T-helper 1 cell treated with Interleukin-12 subunit alpha and Interleukin-12 subunit beta and Interleukin-4 antibody, amounts not matched to agents 30 ng/mL and 1 ng/mL, for 36 hours (primary cell): ENCODE measurements around the gene PLAU. TPM values are rescaled to one million over a fixed set of nuclear protein-coding genes. Genes with fewer than 3 reads are reported as not detected.
"Not testable (repeated sequence)": the region's sequence is repeated elsewhere in the genome, so short reads cannot be mapped to it uniquely, and the experiment has no call there.

Experiments
- intact Hi-C: fragments of 100-400 bp; cut with micrococcal nuclease; formaldehyde crosslinking; loops from one replicate; pipeline ENCODE4 v1.15.1; 2024
- total RNA-seq: library from RNA; stranded (reverse); gene quantifications from 2 replicates; pipeline ENCODE4 v1.2.3, GENCODE V29; 2022

The PLAU gene
- total RNA-seq, 1 donor from 2014 or later: 1.5 TPM

DNA sequence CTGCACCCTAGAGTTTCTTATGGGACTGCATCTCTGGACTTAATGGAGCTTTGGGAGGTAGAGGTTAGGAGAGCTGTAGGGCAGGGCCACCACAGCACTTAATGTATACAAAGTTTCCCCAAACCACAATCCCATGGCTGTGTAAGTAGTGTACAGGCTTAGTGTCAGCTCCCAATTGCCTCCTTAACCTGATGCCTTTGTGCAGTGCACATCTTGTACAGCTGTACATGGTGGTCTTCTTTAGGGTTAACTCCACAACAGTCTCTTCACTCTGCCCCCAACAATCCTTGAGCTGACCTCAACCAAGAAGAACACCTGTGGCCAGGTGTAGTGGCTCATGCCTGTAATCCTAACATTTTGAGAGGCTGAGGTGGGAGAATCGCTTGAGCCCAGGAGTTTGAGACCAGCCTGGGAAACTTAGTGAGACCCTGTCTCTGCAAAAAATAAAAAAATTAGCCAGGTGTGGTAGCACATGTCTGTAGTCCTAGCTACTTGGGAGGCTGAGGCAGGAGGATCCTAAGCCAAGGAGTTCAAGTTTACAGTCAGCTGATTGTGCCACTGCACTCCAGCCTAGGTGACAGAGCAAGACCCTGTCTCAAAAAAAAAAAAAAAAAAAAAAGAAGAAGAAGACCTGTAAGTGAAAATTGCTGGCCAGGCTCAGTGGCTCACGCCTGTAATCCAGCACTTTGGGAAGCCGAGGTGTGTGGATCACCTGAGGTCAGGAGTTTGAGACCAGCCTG is 6.8 kb downstream of the PLAU start:
- intact Hi-C loops: no loop called here

DNA sequence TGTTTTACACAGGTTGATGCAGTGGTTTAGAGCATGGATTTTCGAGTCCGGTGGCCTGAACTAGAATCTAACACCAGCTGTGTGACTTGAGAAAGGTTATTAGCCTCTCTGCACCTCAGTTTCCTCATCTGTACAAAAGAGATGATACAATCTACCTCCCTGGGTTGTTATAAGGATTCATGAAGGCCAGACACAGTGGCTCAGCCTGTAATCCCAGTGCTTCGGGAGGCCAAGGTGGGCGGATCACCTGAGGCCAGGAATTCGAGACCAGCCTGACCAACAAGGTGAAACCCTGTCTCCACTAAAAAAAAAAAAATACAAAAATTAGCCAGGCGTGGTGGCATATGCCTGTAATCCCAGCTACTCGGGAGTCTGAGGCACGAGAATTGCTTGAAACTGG is 8.5 kb downstream of the PLAU start:
- intact Hi-C loops: not testable (repeated sequence)

DNA sequence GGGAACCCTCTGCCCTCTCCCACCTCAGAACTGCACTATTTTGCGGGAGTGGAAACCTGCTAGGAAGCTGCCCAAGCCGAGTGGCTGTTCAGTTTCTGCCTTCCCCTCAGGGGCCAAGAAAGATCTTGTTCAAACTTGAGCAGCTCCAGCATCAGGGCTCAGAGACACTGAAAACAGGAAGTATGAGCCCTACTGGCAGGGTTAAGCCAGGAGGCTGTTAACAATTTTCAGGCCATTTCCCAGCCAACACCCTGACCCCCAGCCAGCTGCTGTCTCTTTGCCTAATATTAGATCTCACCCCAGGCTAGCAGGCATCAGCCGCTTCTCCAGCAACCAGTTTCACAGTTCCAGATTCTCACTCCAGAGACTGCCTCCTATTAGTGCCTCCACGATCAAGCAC is 9.2 kb downstream of the PLAU start:
- intact Hi-C loops: loop anchor here (5.0 kb wide), 1 partner anchor 43 kb away; no protein-coding TSS in a partner anchor

DNA sequence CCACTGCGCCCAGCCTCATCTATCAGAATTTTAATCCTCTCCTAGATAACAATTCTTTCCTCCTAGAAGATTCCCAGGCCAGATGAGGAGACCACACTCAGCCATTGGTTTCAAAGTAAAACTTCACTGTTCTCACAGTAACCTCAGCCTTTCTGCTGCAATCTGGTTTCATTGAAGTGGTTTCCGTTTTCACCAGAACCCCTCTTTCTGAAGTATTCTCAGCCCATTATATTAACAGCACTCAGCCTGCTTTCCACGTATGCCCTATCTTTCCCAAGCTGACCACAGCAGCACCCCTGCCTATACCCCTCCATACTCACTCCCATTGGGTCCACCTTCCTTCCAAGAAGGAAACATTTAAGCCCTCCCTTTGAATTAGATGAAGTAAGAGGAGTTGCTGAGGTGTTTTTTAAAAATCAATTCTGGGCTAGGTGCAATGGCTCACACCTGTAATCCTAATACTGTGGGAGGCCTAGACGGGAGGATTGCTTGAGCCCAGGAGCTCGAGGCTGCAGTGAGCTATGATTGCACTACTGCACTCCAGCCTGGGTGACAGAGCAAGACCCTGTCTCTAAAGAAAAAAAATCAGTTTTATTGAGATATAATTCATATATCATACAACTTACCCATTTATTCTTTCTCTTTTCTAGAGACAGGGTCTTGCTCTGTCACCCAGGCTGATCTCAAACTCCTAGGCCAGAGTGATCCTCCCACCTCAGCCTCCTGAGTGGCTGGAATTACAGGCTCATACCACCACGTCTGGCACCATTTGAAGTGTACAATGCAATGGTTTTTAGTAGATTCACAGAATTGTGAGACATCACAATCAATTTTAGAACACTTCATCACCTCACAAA is 11.3 kb downstream of the PLAU start:
- intact Hi-C loops: loop anchor here (1.0 to 5.0 kb wide), 4 partner anchors 10 to 73 kb away; partner anchors contain the start of gene PLAU

DNA sequence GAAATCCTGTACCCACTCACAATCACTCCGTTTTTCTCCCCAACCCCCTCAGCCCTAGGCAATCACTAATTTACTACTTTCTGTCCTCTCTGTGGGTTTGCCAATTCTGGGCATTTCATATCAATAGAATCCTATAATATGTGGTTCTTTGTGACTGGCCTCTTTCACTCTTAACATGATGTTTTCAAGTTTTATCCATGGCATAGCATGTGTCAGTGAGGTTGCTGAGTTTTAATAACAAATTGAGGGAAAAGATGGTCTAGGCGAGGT is 11.9 kb downstream of the PLAU start:
- intact Hi-C loops: loop anchor here (1.0 to 5.0 kb wide), 4 partner anchors 10 to 73 kb away; partner anchors contain the start of gene PLAU

DNA sequence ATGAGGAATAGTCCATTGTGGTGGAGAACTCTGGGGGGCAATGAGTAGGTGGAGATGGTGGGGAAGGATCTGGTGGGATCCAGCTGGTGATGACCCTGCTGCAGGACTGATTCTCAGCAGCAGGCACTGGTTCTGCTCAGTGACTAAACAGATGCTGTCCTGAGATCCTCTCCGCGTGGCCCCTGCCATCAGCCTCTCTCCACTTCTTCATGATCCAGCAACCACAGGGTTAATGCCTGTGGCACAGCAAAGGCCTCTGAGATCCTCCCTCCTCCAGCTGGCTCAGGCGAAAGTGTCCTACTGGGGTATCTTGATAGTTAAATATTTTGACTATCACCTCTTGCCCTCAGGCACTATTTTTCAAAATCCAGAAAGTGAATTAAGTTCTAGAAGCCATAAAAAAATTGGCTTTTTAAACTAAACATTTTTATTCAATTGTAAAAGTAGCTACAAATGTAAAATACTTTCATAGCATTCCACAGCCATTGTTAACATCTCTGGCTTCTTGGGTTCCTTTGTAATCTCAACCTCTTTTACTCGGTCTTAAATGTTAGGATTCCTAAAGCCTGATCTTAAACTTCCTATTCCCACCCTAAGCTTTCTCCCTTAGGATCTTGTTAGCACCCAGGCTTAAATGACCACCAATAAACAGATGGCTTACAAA is 13.1 kb downstream of the PLAU start:
- intact Hi-C loops: loop anchor here (5.0 kb wide), 1 partner anchor 47 kb away; no protein-coding TSS in a partner anchor

DNA sequence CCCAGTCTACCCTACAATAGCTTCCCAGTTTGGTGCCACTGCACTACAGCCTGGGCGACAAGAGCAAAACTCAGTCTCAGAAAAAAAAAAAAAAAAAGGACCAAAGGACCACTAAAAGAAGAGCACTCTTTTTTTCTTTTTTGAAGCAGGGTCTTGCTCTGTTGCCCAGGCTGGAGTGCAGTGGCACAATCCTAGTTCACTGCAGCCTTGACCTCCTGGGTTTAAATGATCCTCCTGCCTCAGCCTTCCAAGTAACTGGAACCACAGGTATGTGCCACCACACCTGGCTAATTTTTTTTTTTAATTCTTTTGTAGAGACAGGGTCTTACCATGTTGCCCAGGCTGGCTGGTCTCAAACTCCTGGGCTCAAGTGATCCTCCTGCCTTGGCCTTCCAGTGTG is 14.0 kb downstream of the PLAU start:
- intact Hi-C loops: loop anchor here (5.0 kb wide), 1 partner anchor 48 kb away; no protein-coding TSS in a partner anchor

DNA sequence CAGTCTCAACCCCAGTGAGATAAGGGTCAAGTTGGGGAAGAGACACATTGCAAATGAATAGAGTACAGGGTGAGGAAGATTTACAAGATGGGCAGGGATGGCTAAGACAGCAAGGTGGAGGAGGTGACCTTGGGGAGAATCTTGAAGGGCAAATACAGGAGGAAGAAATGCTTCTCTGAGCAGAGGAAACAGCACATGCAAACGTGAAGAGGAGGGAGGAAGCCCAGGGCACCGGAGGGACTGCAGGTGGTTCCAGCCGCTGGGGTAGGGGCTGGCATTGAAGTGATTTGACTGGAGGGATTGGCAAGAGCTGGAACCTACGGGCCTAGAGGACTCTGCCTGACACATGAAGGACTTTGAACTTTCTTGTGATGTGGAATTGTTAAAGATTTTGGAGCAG is 14.6 kb downstream of the PLAU start:
- intact Hi-C loops: no loop called here

DNA sequence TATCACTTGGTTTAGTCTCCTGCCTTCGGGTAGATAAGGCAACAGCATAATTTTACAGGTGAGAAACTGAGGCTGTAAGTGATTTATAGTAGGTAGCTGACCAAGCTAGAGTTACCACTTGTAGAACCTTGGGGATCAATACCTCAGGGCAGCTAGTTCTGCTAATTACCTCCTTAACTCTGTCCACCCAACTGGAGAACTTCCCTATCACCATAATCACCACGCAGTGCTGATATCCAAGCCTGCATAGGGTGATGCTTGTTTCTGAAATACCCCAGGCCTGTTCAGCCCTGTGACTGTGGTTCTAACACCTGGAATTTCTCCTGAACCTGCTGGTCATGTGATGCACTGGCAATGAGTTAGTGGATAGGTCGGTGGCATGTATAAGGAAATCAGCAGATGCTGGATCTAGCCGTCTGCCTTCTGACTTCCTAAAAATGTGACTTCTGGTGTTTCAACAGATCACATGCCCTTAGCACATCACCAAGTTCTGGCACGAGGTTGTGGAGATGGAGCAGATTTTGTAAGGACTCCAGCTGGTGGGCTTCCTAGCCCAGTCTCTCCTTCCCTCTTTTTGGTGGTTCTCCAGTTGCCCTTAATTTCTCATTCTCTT is 15.3 kb downstream of the PLAU start:
- intact Hi-C loops: no loop called here

DNA sequence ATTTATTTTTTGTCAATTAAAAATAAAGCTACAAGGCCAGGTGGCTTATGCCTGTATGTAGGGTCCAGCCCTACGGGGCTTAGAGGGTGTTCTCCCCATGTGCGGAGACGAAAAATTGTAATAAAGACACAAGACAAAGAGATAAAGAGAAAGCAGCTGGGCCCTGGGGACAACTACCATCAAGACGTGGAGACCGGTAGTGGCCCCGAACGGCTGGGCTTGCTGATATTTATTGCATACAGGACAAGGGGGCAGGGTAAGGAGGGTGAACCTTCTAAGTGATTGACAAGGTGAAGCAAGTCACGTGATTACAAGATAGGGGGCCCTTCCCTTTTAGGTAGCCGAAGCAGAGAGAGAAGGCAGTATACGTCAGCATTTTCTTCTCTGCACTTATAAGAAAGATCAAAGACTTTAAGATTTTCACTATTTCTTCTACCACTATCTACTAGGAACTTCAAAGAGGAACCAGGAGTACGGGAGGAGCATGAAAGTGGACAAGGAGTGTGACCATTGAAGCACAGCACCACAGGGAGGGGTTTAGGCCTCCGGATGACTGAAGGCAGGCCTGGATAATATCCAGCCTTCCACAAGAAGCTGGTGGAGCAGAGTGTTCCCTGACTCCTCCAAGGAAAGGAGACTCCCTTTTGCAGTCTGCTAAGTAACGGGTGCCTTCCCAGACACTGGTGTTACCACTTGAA is 19.8 kb downstream of the PLAU start:
- intact Hi-C loops: not testable (repeated sequence)

DNA sequence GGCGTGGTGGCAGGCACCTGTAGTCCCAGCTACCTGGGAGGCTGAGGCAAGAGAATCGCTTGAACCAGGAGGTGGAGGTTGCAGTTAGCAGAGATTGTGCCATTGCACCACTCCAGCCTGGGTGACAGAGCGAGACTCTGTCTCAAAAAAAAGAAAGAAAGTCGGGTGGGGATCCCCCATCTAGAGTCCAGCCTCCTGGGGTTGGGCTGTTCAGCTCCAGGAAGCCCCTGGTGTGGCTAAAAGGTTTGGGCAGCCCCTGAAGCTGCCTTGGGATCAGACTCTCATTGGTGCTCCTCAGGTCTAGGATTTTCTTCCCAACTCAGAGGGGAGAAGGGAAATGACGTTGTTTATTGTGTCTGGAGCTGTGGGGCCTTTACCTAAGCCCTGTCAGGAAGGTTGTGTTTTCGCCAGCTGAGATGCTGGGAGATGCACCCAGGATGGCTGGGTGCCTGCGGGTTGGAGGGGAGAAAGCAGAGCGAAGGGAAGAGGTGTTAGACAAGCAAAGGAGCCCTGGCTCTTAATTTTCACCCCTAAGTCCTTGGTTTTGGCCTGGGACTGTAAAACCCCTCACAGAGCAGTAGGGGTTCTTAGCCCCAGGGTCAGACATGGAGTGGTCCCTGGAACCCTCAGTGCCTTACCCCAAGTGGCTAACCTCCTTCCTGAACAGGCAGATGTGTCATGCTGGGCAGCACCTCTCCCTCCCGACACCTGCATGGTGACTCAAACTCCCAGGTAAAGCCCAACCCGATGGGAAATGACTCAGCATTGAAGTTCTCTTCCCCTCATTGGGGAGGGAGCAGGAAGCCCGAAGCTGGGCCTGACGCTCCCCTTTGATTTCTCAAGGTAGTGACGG is 21.1 kb downstream of the PLAU start:
- intact Hi-C loops: loop anchor here (1.0 kb wide), 2 partner anchors 10 to 23 kb away; no protein-coding TSS in a partner anchor

DNA sequence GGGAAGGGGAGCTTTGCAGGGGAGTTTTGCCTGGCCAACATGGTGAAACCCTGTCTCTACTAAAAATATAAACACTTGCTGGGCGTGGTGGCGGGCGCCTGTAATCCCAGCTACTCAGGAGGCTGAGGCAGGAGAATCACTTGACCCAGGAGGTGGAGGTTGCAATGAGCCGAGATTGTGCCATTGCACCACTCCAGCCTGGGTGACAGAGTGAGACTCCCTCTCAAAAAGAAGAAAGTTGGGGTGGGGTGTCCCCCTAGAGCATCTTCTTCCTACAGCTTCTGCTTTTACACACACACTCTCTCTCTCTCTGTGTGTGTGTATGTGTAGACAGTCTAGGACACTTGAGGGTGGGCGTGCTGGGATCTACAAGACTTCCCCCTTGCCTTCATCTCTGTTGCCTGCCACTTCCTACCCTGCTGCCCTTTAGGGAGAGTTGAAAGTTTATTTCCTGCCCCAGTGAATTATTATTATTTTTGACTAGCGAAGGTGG is 21.7 kb downstream of the PLAU start:
- intact Hi-C loops: loop anchor here (1.0 kb wide), 2 partner anchors 10 to 23 kb away; no protein-coding TSS in a partner anchor

DNA sequence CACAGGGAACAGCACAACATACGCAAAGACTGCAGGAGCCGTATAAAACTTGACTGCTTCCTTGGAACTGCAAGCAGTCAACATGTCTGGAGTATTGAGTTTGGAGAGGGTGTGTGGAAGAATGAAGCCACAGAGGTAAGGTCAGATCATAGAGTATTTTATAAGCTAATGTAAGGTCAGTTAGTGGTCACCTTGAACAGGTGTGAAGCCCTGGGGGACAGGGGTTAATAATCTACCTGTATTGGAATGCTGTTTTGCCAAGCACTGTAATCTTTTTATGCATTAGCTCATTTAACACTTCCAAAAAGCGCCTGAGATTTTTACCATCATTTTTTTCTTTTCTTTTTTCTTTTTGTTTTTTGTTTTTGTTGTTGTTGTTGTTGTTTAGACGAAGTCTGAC is 23.1 kb downstream of the PLAU start:
- intact Hi-C loops: no loop called here

DNA sequence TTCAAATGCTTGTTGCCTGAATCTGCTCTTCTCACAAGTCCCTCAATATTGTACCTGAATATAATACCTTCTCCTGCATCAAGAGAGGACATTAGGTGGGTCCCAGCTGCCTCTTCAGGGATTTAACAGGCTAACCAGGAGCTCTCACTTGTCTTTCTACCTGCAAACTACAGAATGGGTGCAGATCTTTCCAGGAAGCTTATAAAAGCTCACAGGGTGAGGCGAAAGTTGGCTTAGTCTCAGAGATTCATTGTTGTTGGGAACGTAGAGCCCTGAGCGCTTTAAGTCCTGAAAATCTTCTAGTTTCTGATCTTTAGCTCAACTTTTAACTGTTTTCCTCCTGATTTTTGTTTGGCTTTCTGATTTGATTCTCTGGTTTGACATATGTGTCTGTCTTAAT is 25.0 kb downstream of the PLAU start:
- intact Hi-C loops: loop anchor here (5.0 kb wide), 1 partner anchor 1101 kb away; no protein-coding TSS in a partner anchor

DNA sequence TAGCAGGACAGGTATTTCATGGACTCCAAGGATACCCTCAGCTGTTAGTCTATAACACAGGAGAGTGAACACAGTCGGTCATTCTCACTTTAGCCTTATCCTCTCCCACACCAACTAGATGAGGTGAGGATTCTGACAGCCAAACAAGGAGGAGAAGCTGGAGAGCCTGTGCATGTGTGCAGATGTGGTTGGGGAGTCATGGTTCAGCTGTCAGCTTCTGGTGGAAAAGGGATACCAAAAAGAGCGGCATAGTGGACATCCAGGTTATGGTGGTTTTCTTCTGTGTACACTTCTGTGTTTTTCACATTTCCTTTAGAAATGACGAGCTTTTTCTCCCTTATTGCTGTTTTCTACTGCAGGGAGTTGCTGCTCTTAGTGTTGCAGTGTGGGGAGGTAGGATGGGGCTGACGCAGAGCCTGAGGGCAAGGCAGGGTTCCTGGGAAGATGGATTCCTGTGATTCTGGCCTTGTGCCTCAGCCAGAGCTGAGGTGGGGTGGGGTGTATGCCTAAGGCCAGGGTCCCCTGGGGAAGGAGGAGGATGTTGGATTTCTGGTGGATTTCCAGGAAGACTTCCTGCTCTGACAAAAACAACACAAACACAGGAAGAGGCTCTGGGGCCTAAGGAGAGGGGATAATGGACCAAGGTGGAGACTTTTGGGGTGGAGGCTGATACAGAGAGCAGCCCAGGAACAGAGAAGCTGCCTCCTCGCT is 26.6 kb downstream of the PLAU start:
- intact Hi-C loops: loop anchor here (5.0 kb wide), 1 partner anchor 1100 kb away; no protein-coding TSS in a partner anchor

DNA sequence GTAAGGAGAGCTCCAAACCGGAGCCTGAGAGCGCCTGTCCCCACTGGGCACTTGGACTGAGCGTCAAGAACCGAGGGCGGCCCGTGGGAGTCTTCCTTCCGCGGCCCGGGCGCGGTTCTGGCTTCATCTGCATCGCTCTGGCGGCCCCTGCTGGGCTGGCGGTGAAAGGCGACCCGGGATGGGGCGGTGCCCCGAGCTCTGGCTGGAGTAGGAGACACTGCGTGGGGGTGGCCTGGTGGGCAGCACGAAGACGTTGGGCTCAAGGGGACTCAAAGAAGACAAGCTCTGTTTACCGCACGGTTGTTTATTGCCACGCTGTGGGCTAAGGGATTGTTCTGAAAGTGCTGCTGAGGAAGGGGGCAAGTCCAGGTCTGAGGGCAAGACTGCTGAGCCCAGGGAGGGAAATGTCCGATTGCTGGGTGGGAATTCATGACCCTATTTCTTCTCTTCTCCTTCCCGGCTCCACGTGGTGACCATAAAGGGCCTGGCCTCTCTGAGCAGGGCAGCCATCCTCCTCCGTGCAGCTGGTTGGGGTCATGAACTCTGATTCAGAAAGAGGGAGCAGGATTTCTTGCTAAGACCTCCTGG is 29.8 kb downstream of the PLAU start:
- intact Hi-C loops: loop anchor here (1.0 kb wide), 4 partner anchors 54 to 141 kb away; no protein-coding TSS in a partner anchor

DNA sequence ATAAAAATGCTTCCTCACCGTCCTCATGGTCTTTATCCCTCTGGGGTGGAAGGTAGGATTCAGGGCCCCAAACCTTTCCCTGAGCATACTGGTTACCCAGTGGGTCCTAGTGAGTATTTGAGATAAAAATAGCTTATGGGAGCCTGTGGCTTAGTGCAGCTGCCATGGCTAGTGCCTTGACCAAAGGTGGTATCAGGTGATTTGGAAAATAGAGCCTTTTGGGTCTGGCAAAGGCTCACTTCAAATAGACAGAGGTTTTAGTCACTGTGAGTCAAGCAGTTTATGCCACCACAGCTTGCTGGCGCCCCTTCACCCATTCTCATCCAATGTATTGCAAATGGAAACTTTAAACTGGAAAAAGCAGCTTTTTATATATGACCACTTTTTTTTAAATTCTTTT is 30.4 kb downstream of the PLAU start:
- intact Hi-C loops: no loop called here

DNA sequence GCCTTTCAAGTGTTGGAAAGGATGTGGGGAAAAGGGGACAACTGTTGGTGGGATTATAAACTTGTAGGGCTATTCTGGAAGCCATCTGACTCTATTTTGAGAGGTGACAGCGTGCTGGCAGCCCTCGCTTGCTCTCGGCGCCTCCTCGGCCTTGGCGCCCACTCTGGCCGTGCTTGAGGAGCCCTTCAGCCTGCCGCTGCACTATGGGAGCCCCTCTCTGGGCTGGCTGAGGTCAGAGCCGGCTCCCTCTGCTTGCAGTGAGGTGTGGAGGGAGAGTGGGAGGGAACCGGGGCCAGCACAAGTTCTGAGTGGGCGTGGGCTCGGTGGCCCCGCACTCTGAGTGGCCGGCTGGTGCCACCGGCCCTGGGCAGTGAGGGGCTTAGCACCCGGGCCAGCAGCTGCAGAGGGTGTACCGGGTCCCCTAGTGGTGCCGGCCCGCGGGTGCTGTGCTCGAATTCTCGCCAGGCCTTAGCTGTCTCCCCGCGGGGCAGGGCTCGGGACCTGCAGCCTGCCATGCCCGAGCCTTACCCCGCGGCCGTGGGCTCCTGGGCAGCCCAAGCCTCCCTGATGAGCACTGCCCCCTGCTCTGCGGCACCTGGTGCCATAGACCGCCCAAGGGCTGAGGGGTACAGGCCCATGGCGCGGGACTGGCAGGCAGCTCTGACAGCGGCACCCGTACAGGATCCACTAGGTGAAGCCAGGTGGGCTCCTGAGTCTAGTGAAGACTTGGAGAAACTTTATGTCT is 33.6 kb downstream of the PLAU start:
- intact Hi-C loops: no loop called here
